ENCODE results near the gene HMGB3.

- TF ChIP-seq CTCF (IDR thresholded peaks at IDR 0.05; ENCODE audit: insufficient read depth, low read length) (no peak), SPI1 (IDR thresholded peaks at IDR 0.05; ENCODE audit: borderline replicate concordance, low read depth) (no peak), POLR2AphosphoS5 (IDR thresholded peaks at IDR 0.05; ENCODE audit: low read depth) (no peak), REST (IDR thresholded peaks at IDR 0.05; ENCODE audit: insufficient replicate concordance, low read depth) (no peak)
Observed at GRCh38 chrX:150977411-150978162, 5.5 kb upstream of the HMGB3 start.

Data from HL-60 (cell line).